GM21723 (cell line): ENCODE measurements around the gene SLC38A3.

Experiments
- ATAC-seq: cut with Tn5 transposase; IDR thresholded peaks from one replicate; pipeline ENCODE4 v1.9.1; 2021; ENCODE audit warnings: mild to moderate bottlenecking, moderate library complexity; ENCODE audit not compliant: unreplicated experiment

SLC38A3 gene

DNA sequence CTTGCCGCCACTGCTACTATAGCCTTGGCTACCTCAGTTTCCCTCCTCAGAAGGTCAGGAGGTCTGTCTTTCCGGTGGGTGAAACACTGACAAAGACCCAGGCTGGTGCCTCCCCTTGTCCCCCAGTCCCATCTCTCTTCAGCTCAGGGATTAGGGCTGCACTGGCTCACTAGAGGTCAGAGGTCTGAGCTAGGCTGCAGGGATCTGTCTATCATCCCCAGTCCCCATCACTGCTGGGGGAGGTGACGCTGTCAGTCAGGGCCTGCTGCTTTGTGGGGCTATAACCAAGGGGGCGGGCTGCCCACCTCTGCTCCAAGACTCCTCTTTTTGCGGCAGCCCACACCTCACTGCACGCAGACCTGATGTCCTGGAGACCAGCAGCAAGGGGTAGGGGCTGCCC, 36.3 kb upstream of the SLC38A3 start:
- no peak for ATAC-seq

DNA sequence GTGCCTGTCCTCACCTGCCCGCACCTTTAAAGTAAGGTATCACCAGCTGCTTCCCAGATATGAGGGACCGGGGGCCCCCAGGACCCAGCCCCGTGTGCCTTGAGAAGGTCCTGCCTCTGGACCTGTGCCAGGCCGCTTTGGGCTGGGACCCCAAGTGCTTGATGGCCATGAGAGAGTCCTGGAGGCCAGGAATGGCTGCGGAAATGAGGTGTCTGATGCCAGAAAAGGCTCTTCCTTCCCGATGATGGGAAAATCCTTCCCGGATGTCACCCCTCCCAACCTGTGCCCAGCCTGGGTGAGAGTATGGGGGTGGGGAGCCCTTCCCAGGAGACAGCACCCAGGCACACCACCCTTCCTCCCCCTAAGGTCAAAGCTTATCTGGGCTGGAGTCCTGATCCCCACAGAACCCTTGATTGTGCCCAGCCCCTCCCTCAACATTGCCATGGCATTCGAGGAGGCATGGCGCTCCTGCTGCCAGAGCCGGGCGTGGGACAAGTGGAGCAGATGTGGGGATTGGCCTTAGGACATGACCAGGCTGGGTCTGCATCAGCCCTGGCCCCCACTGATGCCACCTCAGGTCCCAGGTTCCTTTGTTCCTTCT, 35.7 kb upstream of the SLC38A3 start:
- ATAC-seq, result no peak

DNA sequence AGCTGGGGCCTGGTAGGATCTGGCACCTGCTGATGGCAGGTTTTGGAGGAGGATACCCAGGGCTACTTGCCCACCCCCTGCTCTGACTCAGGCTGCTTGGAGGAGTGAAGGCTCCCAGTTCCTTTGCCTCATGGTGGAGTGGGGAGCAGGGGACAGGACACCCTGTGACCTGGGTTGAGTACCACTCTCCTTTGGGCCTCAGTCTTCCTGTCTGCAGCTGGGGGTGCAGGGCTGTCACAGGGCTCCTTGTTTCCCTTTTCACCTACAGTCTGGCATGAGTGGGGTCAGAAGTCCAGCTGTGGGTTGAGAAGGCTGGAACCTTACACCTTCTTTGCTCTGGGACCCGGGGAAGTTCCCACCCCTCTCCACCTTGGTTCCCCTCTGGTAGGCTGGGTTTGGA, 35.2 kb upstream of the SLC38A3 start:
- ATAC-seq, result no peak

DNA sequence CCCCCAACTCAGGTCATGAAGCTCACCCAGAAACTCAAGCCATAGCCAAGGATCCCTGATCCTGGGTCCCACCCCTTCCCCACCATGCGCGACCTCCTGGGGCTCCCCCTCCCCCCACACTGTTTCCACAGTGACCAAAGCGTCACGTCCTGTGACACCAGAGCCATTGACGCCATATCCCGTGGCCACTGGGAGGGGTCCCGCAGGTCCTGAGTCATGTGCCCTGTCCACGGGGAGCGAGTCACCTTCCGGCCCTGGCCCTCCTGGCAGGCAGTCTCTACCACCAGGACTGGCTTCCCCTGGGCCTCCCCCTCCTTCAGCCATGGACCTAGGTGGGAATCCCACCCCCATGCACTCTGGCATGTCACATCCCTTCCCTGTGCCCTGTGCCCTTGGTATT, 34.4 kb upstream of the SLC38A3 start:
- no peak for ATAC-seq

DNA sequence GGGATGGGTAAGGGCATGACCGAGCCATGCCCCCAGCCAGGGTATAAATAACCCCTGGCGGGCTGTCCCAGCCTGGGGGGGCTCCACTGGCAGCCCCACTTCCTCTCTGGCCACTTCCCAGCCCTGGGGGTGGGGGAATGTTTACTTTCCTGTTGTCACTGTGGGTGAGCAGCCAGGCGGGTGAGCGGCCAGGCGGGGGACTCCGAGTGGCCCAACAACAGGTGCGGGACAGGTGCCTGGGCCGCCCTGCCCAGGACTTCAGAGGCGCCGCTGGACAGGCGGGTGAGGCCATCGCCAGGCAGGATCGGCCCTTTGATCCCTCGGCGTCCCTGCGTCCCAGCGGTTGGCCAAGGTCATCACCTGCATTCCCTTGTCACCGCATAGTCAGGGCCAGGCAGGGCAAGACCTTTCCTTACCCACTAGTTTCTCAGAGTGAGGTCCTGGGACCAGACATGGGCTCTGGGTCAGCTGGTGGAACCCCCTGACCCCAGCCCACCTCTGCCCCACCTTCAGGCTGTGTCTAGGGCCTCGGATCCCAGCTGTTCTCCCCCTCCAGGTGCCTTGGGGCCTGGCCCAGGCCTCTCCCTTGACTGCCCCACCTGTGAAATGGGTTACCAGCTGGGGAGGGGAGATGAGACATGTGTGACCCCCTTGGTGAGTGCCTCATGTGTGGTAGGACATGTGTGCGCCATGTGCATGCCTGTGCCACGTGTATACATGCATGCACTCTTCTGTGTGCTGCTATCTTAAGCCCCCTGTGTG, 33.4 kb upstream of the SLC38A3 start:
- ATAC-seq, result no peak

DNA sequence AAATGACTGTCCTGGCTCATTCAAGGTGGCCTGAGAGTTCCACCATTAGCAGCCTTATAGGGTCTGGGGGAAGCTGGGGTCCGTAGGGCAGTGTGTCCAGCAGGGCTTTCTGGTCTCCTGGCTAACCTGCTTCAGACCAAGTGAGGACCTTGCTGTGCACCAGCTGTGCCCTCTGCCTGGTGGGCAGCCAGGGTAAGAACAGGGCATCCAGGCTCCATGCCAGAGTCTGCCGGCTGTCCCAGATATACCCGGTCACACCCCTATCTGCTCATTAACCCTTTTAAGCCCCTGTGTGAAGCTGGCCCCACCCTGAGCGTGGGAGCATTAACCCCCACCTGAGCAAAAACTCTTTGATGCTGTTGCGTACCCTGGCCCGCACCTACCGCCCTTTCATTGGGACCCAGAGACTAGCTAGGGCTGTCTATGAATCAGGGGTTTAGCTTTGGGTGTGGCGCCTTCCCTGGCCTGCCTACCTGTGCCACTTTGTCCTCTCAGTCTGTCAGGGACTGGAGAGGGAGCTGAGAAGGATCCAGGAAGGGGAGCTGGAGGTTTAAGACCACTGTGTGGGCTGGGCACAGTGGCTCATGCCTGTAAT, 32.3 kb upstream of the SLC38A3 start:
- ATAC-seq, result no peak

DNA sequence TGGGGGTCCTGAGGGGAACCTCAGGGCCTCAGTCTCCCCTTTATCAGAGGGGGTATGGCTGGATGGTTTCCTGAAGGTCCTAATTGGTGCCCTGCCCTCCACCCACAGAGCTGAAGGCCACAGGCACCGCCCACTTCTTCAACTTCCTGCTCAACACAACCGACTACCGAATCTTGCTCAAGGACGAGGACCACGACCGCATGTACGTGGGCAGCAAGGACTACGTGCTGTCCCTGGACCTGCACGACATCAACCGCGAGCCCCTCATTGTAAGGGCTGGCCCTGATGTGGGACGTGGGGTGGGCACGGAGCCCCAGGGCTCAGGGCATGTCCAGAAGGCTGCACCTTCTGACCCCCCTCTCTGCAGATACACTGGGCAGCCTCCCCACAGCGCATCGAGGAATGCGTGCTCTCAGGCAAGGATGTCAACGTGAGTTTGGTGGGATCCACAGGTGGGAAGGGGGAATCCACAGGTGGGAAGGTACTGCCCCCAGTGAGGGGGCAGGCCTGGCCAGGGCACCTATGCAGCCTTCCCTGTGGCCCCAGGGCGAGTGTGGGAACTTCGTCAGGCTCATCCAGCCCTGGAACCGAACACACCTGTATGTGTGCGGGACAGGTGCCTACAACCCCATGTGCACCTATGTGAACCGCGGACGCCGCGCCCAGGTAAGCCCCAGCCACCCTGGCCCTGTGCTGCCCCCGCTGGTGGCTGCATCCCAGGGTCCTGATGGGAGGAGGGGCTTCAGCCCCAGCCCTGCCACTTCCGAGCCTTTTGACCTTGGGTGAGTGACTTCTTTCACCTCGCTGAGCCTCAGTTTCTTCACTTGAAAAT, 31.2 kb upstream of the SLC38A3 start:
- no peak for ATAC-seq

DNA sequence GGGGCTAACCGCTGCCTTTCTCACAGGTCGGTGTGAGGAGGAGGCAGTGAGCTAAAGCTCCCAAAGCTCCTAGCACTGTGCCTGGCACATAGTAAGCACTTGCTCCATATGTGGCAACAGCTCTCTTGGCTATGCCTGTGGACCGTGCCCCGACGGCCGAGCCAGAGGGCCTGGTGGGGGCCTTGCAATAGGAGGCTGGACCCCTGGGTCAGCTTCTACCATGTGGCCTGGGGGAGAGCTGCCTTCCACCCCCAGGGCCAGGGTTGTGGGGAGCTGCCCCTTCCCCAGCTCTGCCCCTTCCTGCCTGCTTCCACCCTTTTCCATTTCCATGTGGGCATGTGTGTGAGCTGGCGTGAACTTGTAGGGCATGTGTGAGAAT, 30.6 kb upstream of the SLC38A3 start:
- ATAC-seq, result no peak

DNA sequence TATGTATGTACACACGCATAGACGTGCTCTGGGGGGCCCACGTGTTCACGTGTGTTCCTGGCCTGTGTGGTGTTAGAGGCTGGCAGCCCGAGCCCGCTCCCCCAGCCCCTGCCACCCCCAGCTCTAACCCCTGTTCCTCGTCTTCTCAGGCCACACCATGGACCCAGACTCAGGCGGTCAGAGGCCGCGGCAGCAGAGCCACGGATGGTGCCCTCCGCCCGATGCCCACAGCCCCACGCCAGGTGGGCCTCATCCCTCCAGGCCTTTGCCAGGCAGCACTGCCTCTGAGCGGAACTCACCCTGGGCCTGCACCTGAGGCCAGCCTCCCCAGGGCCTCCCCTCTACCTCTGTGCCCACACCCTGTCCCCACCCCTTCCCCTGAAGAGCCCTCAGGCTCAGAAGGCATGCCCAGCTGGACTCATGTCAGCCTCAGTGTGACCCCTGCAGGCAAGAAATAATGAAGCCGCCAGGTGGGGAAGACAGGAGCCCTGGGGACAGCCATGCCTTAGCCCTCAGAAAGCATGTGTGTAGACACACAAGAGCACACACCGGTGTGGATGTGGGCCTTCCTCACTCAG, 30.0 kb upstream of the SLC38A3 start:
- ATAC-seq, result no peak

DNA sequence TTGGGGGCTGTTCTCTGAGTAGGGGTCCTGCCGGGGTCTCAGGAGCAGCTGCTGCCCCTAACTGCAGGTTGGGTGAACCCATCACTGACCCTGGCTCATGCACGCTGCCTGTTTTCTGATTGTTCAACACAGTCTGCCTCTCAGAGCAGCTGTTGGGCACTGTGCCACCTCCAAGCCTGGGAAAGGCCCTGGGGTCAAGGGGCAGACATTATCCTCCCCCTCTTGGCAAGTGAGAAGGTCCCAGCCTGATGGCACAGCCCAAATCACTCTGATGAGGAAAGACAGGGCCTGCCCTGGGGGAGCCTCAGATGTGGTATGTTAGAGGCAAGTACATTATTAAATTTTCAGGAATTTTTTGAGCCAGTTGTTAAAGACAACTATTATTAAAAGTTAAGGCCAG, 27.7 kb upstream of the SLC38A3 start:
- ATAC-seq, result no peak

DNA sequence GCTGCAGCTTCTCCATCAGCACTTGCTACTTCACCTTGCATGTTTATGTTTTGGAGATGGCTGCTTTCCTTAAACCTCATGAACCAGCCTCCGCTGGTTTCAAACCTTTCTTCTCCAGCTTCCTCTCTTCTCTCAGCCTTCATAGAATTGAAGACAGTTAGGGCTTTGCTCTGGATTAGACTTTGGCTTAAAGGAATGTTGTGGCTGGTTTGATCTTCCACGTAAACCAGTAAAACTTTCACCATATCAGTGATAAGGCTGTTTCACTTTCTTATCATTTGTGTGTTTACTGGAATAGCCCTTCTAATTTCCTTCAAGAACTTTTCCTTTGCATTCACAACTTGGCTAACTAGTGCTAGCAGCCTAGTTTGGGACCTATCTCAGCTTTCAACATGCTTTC, 25.4 kb upstream of the SLC38A3 start:
- no peak for ATAC-seq

DNA sequence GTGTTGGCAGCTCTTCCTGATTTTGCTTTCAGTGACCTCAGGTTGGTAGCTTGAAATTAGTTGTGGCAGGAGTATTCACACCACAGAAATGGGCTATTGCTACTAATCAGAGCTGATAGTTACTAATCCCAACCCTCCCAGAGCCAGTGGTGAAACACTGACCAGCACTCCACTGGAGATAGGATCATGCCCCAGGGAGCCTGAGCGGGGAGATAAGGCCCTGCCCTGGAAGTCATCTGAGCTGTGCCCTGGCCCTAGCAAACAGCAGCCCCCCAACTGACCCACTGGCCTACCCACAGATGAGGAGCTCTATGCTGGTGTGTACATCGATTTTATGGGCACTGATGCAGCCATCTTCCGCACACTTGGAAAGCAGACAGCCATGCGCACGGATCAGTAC, 23.1 kb upstream of the SLC38A3 start:
- ATAC-seq, result no peak

DNA sequence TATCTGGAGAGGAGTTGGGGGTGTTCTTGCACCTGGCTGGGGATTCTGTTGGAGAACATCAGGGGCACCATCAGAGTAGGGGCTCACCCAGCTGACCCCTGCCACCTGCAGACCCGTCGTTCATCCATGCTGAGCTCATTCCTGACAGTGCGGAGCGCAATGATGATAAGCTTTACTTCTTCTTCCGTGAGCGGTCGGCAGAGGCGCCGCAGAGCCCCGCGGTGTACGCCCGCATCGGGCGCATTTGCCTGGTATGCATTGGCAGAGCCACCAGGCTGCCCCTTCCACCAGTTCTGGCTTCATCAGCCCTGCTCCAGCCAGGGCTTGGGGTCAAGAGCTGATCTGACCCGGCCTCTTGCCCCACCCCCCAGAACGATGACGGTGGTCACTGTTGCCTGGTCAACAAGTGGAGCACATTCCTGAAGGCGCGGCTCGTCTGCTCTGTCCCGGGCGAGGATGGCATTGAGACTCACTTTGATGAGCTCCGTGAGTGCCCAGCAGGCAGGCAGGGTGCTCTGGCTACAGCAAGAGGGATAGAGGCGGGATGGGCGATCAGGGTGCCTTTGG, 22.5 kb upstream of the SLC38A3 start:
- no peak for ATAC-seq

DNA sequence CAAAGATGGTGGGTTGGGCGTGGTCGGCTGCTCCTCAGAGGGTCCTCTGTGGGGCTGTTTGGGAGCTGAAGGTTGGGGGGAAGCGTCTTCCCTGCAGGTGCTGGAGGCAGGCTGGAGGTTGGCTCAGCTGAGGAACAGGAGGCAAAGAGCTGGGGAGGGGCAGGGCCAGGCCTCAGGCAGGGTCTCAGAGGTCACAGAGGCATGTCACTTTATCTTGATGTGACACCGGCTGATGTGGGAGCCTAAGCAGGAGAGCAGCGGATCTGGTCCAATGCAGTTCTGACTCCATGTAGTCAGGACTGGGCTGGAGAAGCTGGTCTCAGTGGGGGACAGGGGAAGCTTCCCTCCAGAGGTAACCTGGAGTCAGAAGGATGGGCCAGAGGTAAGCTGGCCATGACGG, 21.3 kb upstream of the SLC38A3 start:
- ATAC-seq, result no peak

DNA sequence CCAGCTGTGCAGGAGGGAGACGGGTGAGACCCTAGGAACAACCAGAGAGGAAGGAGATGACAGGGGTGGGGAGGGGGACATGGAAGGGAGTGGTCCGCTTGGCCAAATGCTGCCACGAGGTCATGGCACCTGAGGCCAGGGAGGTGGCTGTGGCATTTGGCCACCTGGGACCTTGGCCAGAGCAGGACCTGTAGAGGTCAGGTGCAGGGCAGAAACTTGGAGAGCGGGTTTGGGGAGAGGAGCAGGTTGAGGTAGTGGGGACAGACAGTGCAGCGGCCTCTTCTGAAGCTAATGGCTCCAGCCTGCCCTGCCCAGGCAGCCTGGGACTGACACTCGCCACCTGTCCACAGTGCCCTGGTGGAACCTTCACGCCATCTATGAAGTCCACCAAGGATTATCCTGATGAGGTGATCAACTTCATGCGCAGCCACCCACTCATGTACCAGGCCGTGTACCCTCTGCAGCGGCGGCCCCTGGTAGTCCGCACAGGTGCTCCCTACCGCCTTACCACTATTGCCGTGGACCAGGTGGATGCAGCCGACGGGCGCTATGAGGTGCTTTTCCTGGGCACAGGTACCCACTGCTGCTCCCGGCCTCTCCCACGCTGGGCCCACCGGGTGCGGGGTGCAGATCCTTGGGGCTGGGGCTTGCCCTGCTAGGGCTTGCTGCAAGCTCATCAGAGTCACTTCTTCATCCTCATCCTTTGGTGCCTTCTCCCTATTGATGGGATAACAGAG, 20.7 kb upstream of the SLC38A3 start:
- ATAC-seq, result no peak

DNA sequence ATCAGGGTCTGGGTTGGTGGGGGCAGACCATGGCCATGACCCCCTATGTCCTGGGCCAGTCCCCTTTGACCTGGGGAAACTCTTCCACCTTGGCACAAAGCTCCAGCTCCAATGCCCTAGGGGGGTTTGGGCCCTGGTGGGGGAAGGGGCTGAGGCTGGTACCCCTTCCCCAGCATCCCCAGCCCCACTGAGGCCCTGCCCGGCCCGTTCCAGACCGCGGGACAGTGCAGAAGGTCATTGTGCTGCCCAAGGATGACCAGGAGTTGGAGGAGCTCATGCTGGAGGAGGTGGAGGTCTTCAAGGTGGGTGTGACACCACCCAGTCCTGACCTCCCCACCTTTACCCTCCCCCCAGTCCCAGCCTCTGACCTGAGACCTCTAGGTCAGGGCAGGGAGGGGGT, 19.8 kb upstream of the SLC38A3 start:
- ATAC-seq, result no peak

DNA sequence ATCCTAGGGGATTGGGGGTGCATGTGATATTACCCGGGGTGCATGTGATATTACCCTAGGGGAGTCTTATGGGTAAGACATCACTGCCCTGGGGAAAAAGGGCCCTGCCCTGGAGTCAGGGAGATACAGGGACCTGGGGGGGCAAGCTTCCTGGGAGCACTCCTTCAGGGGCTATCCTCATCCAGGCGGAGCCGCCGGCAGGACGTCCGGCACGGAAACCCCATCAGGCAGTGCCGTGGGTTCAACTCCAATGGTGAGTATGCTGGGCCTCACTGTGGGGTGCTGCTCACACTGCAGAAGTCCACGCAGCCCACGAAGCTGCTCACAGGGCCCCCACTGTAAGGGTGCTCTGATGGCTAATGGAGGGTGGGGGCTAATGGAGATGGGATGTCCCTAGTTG, 19.0 kb upstream of the SLC38A3 start:
- ATAC-seq, result no peak

DNA sequence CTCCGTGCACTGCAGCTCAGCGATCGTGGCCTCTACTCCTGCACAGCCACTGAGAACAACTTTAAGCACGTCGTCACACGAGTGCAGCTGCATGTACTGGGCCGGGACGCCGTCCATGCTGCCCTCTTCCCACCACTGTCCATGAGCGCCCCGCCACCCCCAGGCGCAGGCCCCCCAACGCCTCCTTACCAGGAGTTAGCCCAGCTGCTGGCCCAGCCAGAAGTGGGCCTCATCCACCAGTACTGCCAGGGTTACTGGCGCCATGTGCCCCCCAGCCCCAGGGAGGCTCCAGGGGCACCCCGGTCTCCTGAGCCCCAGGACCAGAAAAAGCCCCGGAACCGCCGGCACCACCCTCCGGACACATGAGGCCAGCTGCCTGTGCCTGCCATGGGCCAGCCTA, 17.3 kb upstream of the SLC38A3 start:
- no peak for ATAC-seq

DNA sequence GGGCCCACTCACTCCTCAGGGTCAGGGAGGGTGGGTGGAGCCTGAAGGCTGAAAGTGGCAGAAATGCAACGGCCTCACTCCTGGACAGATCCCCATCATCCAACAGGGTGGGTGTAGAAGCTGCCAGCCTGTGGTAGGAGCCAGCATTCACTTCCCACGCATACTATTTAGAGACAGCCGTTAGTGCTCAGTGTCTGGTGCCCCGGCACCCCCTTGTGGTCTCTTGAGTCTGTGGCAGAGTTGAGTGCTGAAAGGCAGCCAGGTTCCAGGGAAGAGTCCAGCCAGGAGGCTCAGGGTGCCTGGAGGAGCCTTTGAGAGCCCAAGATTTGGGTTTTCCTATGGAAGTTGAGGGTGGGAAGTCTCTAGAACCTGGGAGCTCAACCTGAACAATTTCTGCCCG, 15.8 kb upstream of the SLC38A3 start:
- no peak for ATAC-seq

DNA sequence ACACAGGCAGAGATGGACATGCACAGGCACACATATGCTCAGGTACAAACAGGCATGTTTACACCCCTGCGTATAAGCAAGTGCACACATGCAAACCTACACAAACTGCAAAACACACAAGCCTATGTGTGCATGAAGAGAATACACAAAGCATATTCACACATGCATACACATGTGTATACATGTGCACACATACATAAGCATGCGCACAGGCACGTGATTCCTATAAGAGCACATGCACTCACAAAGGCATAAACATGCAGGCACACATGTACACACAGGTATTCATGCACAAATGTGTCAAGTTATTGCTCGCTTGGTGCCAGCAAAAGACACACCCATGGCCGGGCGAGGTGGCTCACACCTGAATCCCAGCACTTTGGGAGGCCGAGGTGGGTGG, 15.1 kb upstream of the SLC38A3 start:
- ATAC-seq, result no peak
